HG02623 (cell line): ENCODE data around the gene POLR2I.
A peak's percentile ranks its signal among the peaks of the same experiment; 100 is the strongest.

ENCODE experiments used
- ATAC-seq: cut with Tn5 transposase; IDR thresholded peaks from one replicate; pipeline ENCODE4 v1.9.1; 2021; ENCODE audit warnings: moderate library complexity; ENCODE audit not compliant: unreplicated experiment

POLR2I gene

DNA sequence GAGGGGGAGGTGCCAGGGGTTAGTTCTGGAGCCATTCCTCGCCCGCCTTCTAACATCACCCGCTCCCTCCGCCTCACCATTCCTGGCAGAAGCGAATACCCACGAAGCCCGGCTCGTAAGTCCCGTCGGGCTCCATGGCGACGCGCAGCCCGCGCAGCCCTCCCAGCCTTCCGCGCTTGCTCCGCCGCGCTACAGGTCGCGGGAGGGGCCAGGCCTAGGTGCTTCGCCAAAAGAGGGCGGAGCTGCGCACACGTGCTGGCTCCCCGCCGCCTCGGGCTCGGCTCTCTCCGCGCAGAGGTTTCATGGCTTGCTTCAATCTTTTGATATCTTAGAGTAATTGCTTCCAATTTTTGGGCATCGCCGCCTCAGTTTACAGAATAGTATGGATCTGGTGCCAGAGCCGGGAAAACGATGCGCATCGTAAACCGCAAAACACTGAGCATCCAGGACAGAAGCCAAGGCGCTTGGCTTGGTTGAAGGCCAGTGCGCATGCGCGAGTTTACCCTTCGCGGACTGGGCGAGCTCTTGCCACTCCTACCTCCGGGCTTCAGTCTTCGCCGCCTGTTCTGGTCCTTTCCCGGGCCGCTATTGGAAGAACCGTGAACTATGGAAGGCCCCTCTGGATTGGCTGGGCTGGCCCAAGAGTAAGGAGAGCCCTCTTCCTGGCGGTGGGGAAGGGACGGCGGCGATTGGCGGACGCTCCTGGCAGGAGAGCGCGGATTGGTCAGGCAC, at the start of gene POLR2I:
Gene POLR2I, minus strand, starts transcription at position 155 of the 732 bp plus-strand sequence. Its CDS starts 19 bp downstream, at position 136.
- peak; percentile 81 for ATAC-seq

DNA sequence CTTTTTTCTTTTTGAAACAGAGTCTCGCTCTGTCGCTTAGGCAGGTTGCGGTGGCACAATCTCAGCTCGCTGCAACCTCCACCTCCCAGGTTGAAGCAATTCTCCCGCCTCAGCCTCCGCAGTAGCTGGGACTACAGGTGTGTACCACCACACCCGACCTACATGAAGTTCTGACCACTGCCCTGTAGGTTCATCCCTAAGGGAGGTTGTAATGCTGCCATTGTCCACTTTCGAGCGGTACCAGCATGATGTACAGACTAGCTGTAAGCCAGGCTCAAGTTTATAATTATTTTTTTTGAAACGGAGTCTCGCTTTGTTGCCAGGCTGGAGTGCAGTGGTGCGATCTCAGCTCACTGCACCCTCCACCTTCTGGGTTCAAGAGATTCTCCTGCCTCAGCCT, 49.1 kb upstream of the POLR2I start:
- no peak for ATAC-seq

DNA sequence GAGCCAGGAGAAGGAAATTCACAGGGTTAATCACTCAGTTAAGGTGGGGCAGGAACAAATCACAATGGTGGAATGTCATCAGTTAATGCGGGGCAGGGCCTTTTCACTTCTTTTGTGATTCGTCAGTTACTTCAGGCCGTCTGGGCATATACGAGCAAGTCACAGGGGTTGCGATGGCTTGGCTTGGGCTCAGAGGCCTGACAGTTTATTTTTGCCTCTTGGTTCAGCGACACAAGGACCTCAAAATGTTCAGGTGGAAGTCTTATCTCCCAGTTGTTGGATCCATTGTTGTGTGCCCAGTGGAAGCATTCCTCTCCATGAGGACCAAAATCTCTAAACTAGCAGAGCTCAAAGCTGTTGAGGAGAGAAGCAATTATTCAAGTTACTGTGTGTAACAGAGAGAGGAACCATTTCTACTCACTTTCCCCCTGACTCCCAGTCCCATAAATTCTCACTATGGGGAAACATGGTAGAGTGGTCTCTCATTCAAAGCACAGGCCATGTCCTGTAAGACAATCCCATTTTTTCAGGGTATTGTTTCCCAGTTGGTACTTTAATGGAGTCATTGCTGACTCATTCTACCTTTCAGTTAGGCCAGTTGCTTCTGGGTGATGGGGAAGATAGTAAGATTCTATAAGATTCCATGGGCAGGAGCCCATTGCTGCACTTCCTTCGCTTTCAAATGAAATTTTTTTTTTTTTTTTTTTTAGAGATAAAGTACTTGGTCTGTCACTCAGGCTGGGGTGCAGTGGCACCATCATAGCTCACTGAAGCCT, 46.3 kb upstream of the POLR2I start:
- no peak for ATAC-seq

DNA sequence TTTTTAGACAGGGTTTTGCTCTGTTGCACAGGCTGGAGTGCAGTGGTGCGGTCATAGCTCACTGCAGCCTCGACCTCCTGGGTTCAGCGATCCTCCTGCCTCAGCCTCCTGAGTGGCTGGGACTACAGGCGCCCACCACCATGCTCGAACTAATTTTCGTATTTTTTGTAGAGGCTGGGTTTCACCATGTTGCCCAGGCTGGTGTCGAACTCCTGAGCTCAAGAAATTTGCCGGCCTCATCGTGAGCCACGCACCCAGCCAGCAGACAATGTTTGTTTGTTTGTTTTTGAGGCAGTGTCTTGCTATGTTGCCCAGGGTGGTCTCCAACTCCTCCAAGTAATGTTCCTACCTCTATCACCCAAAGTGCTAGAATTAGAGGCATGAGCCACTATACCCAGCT, 38.5 kb upstream of the POLR2I start:
- ATAC-seq: no peak

DNA sequence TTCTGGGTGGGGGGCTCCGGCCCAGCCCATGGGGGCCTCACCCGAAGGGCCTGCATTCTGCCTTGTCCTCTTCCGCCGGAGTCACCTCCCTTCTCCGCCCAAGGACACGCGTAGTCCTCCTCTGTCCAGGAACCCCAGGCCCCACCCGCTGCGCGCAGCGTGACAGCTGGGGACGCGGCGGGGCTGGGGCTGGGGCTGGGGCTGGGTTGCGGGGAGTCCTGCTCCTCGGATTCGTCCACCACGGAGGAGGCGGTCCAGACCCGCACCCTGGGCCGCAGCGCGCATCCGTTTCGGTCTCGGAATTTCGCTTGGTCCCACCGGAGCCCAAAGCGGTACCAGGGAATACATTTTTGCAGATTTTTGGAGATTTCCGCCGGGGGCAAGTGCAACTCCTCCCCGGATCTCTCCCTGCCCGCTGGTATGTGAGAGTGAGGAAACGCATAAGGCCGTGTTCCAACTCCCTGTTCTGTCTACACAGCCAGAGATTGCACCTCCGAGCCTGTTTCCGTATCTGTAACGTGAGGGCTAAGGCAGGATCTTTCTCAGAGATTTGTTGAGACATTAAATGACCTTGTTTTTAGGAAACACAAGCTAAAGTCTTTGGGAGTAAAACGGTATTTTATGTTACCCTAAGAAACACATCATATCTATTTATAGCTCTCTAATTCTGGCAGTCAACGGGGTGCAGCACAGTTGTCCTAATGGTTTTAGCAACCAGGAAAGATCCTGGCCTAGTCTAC, 37.8 kb upstream of the POLR2I start, which contains the start of gene COX7A1:
Gene COX7A1, minus strand, starts transcription at position 96 of the 740 bp plus-strand sequence. Its CDS starts 40 bp downstream, at position 56.
- no peak for ATAC-seq

DNA sequence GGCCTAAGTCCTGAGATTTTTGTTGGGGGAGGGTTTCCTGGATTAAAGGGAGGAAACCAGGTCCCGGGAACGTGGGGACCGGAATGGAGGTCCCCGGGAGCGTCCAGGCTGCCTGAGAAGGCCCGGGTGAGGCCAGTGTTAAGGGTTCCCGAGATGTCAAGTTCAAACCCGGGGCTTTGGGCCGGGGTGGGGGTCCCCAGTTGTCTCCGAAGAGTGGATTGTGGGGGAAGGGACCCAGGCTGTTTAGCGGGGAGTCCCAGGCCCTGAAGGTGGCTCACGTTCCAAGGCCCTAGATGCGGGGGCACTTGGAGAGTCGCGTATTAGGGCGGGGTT, 37.3 kb upstream of the POLR2I start:
- ATAC-seq: no peak

DNA sequence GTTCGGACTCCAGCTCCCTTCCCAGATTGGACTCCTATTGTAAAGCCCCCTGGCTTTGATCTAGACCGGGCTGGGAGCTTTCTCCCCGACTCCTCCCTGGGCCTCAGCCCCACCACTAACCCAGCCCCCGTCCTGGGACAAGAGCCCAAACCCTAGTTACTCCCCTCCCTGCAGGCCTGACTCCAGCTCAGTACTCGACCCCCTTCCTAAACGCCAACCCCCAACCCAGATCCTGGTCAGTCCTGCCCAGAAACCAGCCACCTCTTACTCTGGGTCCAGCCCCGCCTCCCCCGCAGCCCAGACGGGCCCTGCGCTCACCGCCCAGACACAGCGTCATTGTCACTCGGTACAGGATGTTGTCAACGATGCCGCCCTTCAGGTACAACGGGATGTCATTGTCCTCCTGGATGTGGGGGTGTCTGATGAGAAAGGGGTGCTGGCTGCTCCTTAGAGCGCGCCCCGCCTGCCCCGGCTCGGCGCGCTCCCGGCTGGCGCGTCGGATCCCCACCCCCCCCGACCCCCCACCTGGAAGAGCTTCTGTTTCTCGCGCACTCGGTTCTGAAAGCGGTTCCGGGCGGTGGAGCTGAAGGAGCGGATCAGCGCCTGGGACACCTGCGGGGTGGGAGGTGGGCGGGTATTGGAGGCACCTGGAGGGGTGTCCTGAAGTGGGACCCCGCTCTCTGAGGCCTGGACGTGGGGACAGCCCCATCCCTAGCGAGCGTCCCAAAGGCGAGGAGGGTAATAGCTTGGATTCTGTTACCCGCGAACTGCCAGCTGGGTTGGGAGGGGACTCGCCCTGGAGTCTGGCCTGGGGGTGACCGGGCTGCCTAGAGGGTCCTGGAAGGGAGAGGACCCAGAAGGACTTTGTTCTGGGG, 36.7 kb upstream of the POLR2I start:
- ATAC-seq: no peak

DNA sequence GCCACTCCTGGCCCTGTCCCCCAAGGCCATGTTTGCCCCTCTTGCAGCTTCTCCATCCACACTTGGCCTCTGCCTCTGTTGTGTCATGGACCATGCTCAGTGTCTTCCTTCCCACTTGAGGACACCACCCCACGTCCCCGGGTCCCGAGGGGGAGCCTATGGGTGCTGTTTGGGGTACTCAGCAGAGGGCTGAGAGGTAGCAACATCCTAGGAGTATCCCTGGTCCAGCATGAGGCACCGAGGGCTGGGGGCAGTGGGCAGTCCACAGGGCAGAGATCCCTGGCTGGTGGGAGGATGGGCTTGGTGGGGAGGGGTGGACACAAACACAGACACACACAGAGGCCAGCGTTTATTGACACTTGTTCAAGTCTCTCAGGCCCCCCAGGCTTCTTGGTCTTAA, 35.9 kb upstream of the POLR2I start:
- ATAC-seq: no peak

DNA sequence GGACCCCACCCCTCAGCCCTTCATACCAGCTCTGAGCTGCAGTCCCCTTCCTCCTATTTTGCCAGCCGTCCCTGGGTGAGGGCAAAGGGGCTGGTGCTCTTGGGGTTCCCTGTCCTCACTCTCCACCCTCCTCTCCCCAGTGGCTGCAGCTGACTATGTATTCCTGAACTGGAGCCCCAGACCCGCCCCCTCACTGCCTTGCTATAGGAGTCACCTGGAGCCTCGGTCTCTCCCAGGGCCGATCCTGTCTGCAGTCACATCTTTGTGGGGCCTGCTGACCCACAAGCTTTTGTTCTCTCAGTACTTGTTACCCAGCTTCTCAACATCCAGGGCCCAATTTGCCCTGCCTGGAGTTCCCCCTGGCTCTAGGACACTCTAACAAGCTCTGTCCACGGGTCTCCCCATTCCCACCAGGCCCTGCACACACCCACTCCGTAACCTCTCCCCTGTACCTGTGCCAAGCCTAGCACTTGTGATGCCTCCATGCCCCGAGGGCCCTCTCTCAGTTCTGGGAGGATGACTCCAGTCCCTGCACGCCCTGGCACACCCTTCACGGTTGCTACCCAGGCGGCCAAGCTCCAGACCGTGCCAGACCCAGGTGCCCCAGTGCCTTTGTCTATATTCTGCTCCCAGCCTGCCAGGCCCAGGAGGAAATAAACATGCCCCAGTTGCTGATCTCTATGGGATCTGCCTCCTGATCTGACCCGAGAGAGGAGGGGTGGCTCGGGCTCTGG, 35.2 kb upstream of the POLR2I start:
- ATAC-seq: no peak

DNA sequence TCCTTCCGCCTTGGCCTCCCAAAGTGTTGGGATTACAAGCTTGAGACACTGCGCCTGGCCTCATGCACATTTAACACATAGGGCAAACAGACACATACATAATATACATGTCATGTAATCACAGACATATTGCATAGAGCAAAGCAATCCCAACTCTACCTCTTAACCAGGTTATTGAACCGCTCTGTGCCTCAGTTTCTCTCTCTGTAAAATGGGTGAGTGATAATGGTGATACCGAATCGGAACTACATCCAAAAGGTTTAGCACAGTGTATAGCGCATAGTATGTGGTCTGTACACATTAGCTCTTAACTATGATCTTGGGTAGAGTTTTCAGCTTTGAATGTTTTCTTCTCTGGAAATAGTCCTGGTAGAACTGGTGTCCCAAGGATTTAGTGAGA, 29.9 kb upstream of the POLR2I start:
- no peak for ATAC-seq

DNA sequence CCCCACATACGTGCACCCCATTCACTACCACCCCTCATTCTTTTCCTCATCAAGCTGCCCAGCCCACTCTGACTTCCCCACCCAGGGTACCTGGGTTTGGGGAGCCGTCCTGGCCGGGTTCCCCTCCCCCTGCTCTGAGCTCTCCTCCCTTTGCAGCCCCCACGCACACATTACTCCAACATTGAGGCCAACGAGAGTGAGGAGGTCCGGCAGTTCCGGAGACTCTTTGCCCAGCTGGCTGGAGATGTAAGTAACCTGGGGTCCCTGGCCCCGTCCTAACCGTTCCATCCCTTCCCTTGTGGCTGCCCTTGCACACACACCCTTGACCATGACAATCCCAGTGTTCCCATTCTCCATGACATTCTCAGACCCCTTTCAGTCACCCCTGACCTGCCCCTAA, 27.8 kb upstream of the POLR2I start:
- ATAC-seq: no peak

DNA sequence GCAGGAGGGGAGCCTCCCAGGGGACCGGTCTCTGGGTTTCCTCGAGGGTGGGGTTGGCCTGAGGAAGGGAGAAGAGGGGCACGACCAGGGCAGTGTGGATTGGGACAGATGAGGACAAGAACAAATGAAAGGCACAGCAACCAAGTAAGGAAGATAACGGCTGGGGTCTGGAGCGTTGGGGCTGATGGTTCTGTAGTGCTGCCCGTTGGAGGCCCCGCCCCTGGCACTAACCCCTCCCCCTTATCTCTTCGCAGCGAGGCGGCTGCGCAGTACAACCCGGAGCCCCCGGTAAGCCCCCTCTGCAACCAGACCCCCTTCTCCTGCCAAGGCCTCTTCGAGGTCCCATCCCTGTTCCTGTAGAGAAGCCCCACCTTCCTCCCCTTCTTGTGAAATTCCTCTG, 27.4 kb upstream of the POLR2I start:
- ATAC-seq: no peak

DNA sequence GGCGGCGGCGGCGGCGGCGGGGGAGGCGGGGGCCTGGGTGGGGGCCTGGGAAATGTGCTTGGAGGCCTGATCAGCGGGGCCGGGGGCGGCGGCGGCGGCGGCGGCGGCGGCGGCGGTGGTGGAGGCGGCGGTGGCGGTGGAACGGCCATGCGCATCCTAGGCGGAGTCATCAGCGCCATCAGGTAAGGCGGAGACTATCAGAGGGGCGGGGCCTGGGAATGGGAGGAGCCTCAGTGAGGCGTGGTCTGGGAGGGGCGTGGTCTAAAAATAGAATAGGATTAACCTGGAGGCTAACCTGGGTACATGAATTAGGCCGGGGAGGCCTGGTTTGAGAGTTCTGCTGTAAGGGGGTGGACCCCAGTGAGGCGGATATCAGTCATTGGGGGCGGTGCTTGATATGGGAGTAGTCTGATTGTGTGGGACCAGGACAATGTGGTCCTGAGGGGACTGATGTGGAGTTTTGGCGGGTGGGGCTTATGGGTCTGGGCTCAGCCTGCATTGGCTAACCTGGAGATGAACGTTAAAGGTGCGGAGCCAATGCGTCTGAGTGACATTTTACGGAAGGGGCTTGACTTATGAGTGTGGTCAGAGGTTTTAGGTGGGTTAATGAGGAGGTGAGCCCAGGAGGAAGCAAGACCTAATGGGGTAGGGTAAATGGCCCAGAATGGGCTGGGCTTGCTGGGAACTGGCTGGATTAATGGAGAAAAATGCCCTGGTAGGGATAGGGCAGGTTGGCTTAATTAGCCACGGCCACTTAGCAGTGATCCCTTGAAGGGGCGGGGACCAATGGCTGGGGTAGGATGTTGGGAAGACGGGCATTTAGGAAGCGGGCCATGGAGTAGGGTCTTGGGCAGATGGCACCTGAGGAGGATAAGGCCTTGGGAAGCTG, 26.6 kb upstream of the POLR2I start:
- ATAC-seq: no peak

DNA sequence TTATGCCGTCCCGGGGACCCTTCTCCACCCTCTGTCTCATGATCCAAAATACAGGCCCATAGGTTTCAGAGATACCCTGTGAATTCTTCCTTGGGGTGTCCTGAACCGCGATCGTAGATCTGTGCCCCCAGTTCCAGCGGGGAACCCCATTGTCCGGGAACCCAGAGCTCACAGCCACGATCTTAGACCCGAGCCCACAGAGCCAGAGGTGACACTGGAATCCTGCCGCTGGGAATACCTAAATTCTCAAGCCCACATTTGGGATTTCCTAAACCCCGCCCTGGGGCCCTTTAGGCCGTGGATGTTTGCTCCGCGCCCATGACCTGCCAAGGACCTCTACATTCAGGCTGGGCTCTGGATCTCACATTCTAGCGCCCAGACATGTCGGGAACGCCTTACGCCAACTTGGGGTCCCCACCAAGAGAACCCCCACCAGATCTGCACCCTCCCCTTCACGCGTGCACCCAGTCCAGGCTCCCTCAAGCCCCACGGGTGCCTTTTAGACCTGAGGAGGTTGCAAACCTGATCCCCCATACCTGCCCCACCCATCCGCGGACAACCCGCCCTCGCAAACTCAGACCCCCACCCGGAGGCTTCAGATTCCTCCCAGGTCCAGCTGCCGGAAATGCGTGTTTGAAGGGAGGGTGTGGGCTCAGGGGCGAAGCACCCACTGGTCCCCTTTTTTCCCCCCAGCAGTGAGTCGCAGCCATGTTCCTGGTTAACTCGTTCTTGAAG, 25.8 kb upstream of the POLR2I start:
- ATAC-seq: no peak

DNA sequence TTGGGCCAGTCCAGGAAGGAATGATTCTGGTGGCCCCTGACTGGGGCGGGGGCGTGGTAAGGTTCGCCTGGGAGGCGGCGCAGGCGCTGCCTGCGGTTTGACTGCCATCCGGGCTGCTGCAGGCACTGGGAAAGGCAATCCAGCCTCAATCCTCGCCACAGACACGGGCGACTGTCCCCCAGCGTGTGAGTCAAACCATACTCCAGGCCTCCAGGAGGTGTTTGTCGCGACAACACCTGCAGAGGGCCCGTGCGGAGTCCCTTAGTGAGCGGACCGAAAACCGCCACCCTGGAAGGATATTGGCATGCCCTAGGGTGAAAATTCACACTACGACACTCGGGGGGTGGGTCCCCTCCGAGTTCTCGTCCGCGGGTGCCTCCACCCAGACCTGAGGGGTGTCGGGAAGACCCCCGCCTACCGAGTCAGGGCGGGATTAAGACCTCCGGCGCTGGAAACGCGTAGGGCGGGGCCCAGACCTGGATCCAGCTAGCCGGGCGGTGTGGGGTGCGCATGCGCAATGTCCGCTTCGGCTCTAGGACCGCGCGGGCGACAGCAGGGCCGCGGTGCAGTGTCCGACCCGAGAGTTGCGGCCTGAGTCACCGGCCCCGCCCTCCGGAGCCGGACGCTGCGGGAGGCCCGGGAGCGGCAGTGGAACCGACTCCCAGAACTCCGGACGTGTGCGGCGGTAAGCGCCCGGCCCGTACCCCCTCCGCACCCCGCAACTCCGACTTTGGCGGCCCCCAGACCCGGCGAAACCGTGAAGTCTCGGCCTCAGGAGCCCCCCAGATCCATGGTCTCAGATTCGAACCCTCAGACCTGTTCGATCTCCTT, 25.0 kb upstream of the POLR2I start, which contains the start of gene CAPNS1:
Gene CAPNS1, plus strand, starts transcription at position 594 of the 831 bp plus-strand sequence. CDS start 946 bp downstream, outside the sequence.
- peak; percentile 77 for ATAC-seq

DNA sequence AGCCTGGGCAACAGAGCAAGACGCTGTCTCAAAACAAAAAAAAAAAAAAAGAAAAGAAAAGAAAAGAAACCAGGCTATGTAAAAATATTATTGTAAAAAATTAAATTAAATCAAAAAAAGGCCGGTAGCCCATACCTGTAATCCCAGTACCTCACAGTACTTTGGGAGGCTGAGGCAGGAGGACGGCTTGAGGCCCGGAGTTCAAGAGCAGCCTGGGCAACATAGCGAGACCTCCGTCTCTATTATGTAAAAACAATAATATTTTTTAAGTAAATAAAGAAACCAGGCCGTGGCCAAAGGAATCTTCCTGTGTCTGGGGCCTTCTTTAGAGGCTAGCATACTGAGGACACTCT, 24.4 kb upstream of the POLR2I start:
- ATAC-seq: no peak

DNA sequence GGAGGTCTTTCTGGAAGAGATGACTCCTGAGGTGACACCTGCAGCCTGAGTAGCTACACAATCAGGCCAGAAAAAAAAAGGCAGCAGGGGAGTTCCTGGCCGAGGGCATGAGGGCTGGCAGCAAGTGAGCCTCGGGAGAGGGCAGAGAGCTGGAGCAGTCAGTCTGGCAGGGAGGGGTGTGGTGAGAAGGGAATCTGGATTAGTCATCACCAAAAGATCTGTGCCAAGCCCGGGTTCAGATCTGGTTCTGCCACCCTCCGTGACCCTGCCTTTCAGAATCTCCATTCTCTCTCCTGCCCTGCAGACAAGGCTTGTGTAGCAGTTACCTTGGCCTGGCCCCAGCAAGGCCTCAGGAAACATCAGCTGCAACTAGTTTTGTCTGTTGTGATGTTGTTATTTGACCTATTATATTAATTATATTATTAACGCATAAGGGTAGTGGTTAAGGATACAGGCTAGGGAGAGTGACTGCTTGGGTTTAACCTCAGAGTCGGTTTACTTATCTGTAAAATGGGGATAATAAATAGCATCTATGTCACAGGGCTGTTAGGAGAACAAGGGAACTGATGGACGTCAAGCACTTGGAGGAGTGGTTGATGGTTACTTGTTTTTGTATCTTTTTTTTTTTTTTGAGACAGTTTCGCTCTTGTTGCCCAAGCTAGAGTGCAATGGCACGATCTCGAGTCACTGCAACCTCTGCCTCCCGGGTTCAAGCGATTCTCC, 22.4 kb upstream of the POLR2I start:
- no peak for ATAC-seq
